Endodermal cell (in vitro differentiated cells): ENCODE results near the gene SLC38A10. TPM values are rescaled to one million over a fixed set of nuclear protein-coding genes. Genes with fewer than 3 reads are reported as not detected.

Experiments
- DNase-seq: peaks from one replicate; pipeline ENCODE4 v3.0.0-alpha.2; 2017
- H3K27ac ChIP-seq: 2 replicates; pipeline ENCODE4 v1.5.1; 2013; ENCODE audit warnings: mild to moderate bottlenecking, low read depth, low read length, moderate library complexity
- H3K27me3 ChIP-seq: 2 replicates; pipeline ENCODE4 v1.6.1; 2013; ENCODE audit warnings: mild to moderate bottlenecking, low read length, moderate library complexity; ENCODE audit not compliant: insufficient read depth, control insufficient read depth, poor library complexity, severe bottlenecking
- H3K36me3 ChIP-seq: 2 replicates; pipeline ENCODE4 v1.7.0; 2013; ENCODE audit warnings: mild to moderate bottlenecking, low read length, moderate library complexity; ENCODE audit not compliant: control insufficient read depth, insufficient read depth
- H3K4me1 ChIP-seq: one replicate; pipeline ENCODE4 v1.7.0; 2013; ENCODE audit warnings: low read length; ENCODE audit not compliant: control insufficient read depth, insufficient read depth
- H3K4me3 ChIP-seq: 2 replicates; pipeline ENCODE4 v1.5.1; 2013; ENCODE audit warnings: mild to moderate bottlenecking, low read length, moderate library complexity
- H3K9ac ChIP-seq: 2 replicates; pipeline ENCODE4 v1.6.1; 2013; ENCODE audit warnings: mild to moderate bottlenecking, low read length, moderate library complexity; ENCODE audit not compliant: poor library complexity, severe bottlenecking; ENCODE audit errors: extremely low read depth
- H3K9me3 ChIP-seq: 2 replicates; pipeline ENCODE4 v1.6.1; 2013; ENCODE audit warnings: mild to moderate bottlenecking, low read length, moderate library complexity; ENCODE audit not compliant: control insufficient read depth
- H3K27ac Mint-ChIP-seq: 2 replicates; pipeline ENCODE4 v1.8.0; 2020; ENCODE audit warnings: mixed read lengths
- H3K27me3 Mint-ChIP-seq: 2 replicates; pipeline ENCODE4 v1.8.0; 2021; ENCODE audit warnings: mild to moderate bottlenecking, mixed read lengths; ENCODE audit not compliant: insufficient read depth
- H3K36me3 Mint-ChIP-seq: 2 replicates; pipeline ENCODE4 v1.8.0; 2020; ENCODE audit warnings: low read depth, mixed read lengths
- H3K4me1 Mint-ChIP-seq: 2 replicates; pipeline ENCODE4 v1.8.0; 2020; ENCODE audit warnings: mixed read lengths
- H3K4me3 Mint-ChIP-seq: 2 replicates; pipeline ENCODE4 v1.8.0; 2020; ENCODE audit warnings: mild to moderate bottlenecking, moderate library complexity, mixed read lengths
- H3K9me3 Mint-ChIP-seq: 2 replicates; pipeline ENCODE4 v1.8.0; 2020; ENCODE audit warnings: mild to moderate bottlenecking, mixed read lengths
- CTCF ChIP-seq: fragments of 200-600 bp; sonication (generic); conservative IDR thresholded peaks from 2 replicates; pipeline ENCODE4 v1.5.0; 2021; ENCODE audit warnings: antibody characterized with exemption, mild to moderate bottlenecking
- WGBS, 2 experiments: methylation state at CpG; one replicate each; pipeline versions ENCODE4 v1.1.5 to v1.1.7; 2013; ENCODE audit warnings: missing lambda C conversion rate in 2 of 2, mixed read lengths in 1 of 2; ENCODE audit not compliant: insufficient coverage in 1 of 2, insufficient read length in 1 of 2; 5-methylcytosine and 5-hydroxymethylcytosine counted together
- total RNA-seq, 2 donors: library from RNA; stranded (reverse); fragmentation: NEBNext Ultra II Directional in 1 of 2; extraction: Animal tissue kit (Norgen Biotek cat#: 25700) in 1 of 2; gene quantifications; 2 replicates in 1 of 2; 3 replicates in 1 of 2; pipeline ENCODE4 v1.2.1, GENCODE V29; 2021

SLC38A10 gene
- total RNA-seq, 2 donors from 2014 or later = 60.2 to 90.3 TPM

GRCh38 chr17:81253358-81254131 lies 41.6 kb downstream of the SLC38A10 start:
- no peak overlapping the region for H3K9ac ChIP-seq
- no peaks in the 10 kb centered on the region for H3K27me3 Mint-ChIP-seq
- peaks cover 2% of the 10 kb centered on the region for H3K36me3 ChIP-seq
- no peak overlapping the region for H3K4me3 ChIP-seq
- peak; percentile 89 for TF ChIP-seq CTCF
- peak overlapping the region; percentile 83 for H3K27ac Mint-ChIP-seq
- H3K36me3 Mint-ChIP-seq = peaks cover 30% of the 10 kb centered on the region
- H3K4me1 Mint-ChIP-seq = peaks cover 3% of the 10 kb centered on the region
- H3K27ac ChIP-seq = no peak overlapping the region
- WGBS, 2 experiments = 68 to 82% methylated on average over 12 to 19 of the region's 19 CpGs
- H3K9me3 Mint-ChIP-seq = no peaks in the 10 kb centered on the region
- no peaks in the 10 kb centered on the region for H3K27me3 ChIP-seq
- H3K4me1 ChIP-seq = no peaks in the 10 kb centered on the region
- no peaks in the 10 kb centered on the region for H3K9me3 ChIP-seq
- peak; percentile 85 for DNase-seq
- no peak overlapping the region for H3K4me3 Mint-ChIP-seq

- H3K4me3 Mint-ChIP-seq = no peak overlapping the region
- H3K9me3 ChIP-seq = no peaks in the 10 kb centered on the region
- H3K9ac ChIP-seq = no peak overlapping the region
- peaks cover 30% of the 10 kb centered on the region for H3K36me3 Mint-ChIP-seq
- no peak for DNase-seq
- H3K4me1 Mint-ChIP-seq = peaks cover 3% of the 10 kb centered on the region
- H3K27me3 ChIP-seq = no peaks in the 10 kb centered on the region
- H3K36me3 ChIP-seq = peaks cover 2% of the 10 kb centered on the region
- peak overlapping the region; percentile 83 for H3K27ac Mint-ChIP-seq
- 77 to 86% methylated on average over 10 to 15 of the region's 15 CpGs for WGBS, 2 experiments
- no peak for TF ChIP-seq CTCF
- no peak overlapping the region for H3K4me3 ChIP-seq
- no peaks in the 10 kb centered on the region for H3K27me3 Mint-ChIP-seq
- peak overlapping the region; percentile 84 for H3K27ac ChIP-seq
- H3K9me3 Mint-ChIP-seq = no peaks in the 10 kb centered on the region
- H3K4me1 ChIP-seq = no peaks in the 10 kb centered on the region
Observed at GRCh38 chr17:81252987-81253329, 42.1 kb downstream of the SLC38A10 start.

- Mint-ChIP-seq H3K27me3 (no peaks in the 10 kb centered on the region), H3K9me3 (no peaks in the 10 kb centered on the region), H3K27ac (no peak overlapping the region), H3K36me3 (peaks cover 29% of the 10 kb centered on the region), H3K4me1 (peaks cover 3% of the 10 kb centered on the region), H3K4me3 (no peak overlapping the region)
- no peaks in the 10 kb centered on the region for H3K27me3 ChIP-seq
- H3K36me3 ChIP-seq = peaks cover 2% of the 10 kb centered on the region
- H3K9me3 ChIP-seq = no peaks in the 10 kb centered on the region
- H3K9ac ChIP-seq = no peak overlapping the region
- no peaks in the 10 kb centered on the region for H3K4me1 ChIP-seq
- no peak for DNase-seq
- no peak for TF ChIP-seq CTCF
- peak overlapping the region; percentile 84 for H3K27ac ChIP-seq
- H3K4me3 ChIP-seq = no peak overlapping the region
- WGBS, 2 experiments = 87 to 92% methylated on average over 8 to 15 of the region's 15 CpGs
Observed at GRCh38 chr17:81252326-81252986, 42.7 kb downstream of the SLC38A10 start.
